ENCODE results near the gene RPL7L1. TPM values are rescaled to one million over a fixed set of nuclear protein-coding genes. Genes with fewer than 3 reads are reported as not detected.

RPL7L1 gene
- total and polyA plus RNA-seq, 2 of the 4 experiments (the other 2 are of a cell fraction) = 43.0 to 112 TPM

GRCh38 chr6:42846505-42846904, 32.9 kb upstream of the RPL7L1 start:
- no peak overlapping the region for H3K4me2 ChIP-seq (ENCODE audit: low read depth, low read length)
- H4K20me1 ChIP-seq (ENCODE audit: insufficient read depth, low read length) = no peaks in the 10 kb centered on the region
- peaks cover 3% of the 10 kb centered on the region; the same call in 1 of the 2 replicates for H3K9me1 ChIP-seq (ENCODE audit: insufficient read depth, low read length)
- no peak overlapping the region for H3K56ac ChIP-seq (ENCODE audit: extremely low read depth, insufficient read depth, low read length)
- no peak overlapping the region for H4K8ac ChIP-seq (ENCODE audit: low read depth in 2 of 2, low read length in 2 of 2)
- H3K9ac ChIP-seq (ENCODE audit: low read depth, low read length) = no peak overlapping the region
- DNase-seq (no peak), ATAC-seq (ENCODE audit: low read depth) (no peak)
- no CpG with 5 or more reads among the region's 2 CpGs for WGBS, 2 experiments (ENCODE audit: extremely low coverage in 2 of 2, insufficient read length in 1 of 2)
- H3K4me1 ChIP-seq (ENCODE audit: control insufficient read depth, insufficient read depth, low read length) = no peaks in the 10 kb centered on the region
- no peak overlapping the region for H2AK9ac ChIP-seq (replicated peaks; ENCODE audit: low read depth, low read length, poor library complexity)
- H4K91ac ChIP-seq (ENCODE audit: insufficient read depth, low read depth, low read length) = no peak overlapping the region
- no peak overlapping the region for H2AK5ac ChIP-seq (ENCODE audit: low read depth, low read length)
- H3K79me1 ChIP-seq (ENCODE audit: low read depth in 1 of 2, low read length in 2 of 2) = peaks cover 0 to 11% of the 10 kb centered on the region in 2 experiments; a peak in 3 of 4 replicates
- H2BK15ac ChIP-seq (ENCODE audit: low read depth, low read length) = no peak overlapping the region
- no peak overlapping the region for H3K18ac ChIP-seq (ENCODE audit: low read depth, low read length)
- in situ Hi-C loops (cut with MboI; ENCODE audit: low sequenced_read_pairs) = no loop called here
- intact Hi-C loops (cut with micrococcal nuclease) = no loop called here
- no peak overlapping the region for H3K4me3 ChIP-seq (ENCODE audit: insufficient read depth, low read depth, low read length)
- no peak for TF ChIP-seq CTCF (conservative IDR thresholded peaks at IDR 0.05; ENCODE audit: low read depth, low read length)
- TF ChIP-seq NFE2L2 (IDR thresholded peaks at IDR 0.05; ENCODE audit: low read depth, low read length) = no peak
- no peak for TF ChIP-seq SMC3 (IDR thresholded peaks at IDR 0.05; ENCODE audit: low read depth, low read length)
- TF ChIP-seq MAZ (IDR thresholded peaks at IDR 0.05; ENCODE audit: borderline replicate concordance, low read depth, low read length) = no peak
- no peak for TF ChIP-seq MXI1 (IDR thresholded peaks at IDR 0.05; ENCODE audit: borderline replicate concordance, low read depth, low read length)
- no peak for TF ChIP-seq POLR2A (IDR thresholded peaks at IDR 0.05; ENCODE audit: low read depth, low read length)
- no peak for TF ChIP-seq RFX5 (IDR thresholded peaks at IDR 0.05; ENCODE audit: low read depth, low read length)
- no peak for TF ChIP-seq BHLHE40 (IDR thresholded peaks at IDR 0.05; ENCODE audit: low read depth, low read length)
- no peak for TF ChIP-seq RCOR1 (IDR thresholded peaks at IDR 0.05; ENCODE audit: insufficient replicate concordance, low read length)
- TF ChIP-seq CHD1 (IDR thresholded peaks at IDR 0.05; ENCODE audit: low read depth, low read length) = no peak
- TF ChIP-seq ELK1 (IDR thresholded peaks at IDR 0.05; ENCODE audit: borderline replicate concordance, low read depth, low read length) = no peak
- no peak for TF ChIP-seq FOS (IDR thresholded peaks at IDR 0.05; ENCODE audit: low read depth, low read length)
- no peak overlapping the region for H4K5ac ChIP-seq (ENCODE audit: low read depth, low read length)
- H3K36me3 ChIP-seq (ENCODE audit: control insufficient read depth, insufficient read depth, low read length) = peaks cover 2% of the 10 kb centered on the region; the same call in 1 of the 2 replicates
- H3K27me3 ChIP-seq (ENCODE audit: control insufficient read depth, insufficient read depth, low read length) = no peaks in the 10 kb centered on the region
- H3K23ac ChIP-seq (ENCODE audit: low read depth, low read length) = no peak overlapping the region
- no peak overlapping the region for H3K4ac ChIP-seq (ENCODE audit: low read depth, low read length)
- H2BK20ac ChIP-seq (ENCODE audit: low read depth, low read length) = no peak overlapping the region
- CTCF ChIA-PET = no interaction called here
- dilution Hi-C loops (cut with HindIII; ENCODE audit: low sequenced_read_pairs, unreplicated experiment) = no loop called here
- no peaks in the 10 kb centered on the region for H3K9me3 ChIP-seq (ENCODE audit: control insufficient read depth, insufficient read depth, low read length)
- no peak overlapping the region for H2BK120ac ChIP-seq (ENCODE audit: low read depth, low read length)
- no peak overlapping the region for H3K14ac ChIP-seq (replicated peaks; ENCODE audit: low read depth, low read length)
- no peak overlapping the region for H2BK5ac ChIP-seq (ENCODE audit: low read depth, low read length, poor library complexity, severe bottlenecking)
- no peak overlapping the region for H2AFZ ChIP-seq (replicated peaks; ENCODE audit: low read length, poor library complexity)
- H3K27ac ChIP-seq (ENCODE audit: insufficient read depth, low read length) = no peak overlapping the region
- POLR2A ChIA-PET (ENCODE audit: unreplicated experiment) = no interaction called here
- BruUV-seq (replicated peaks) = no TSS peak
